C1 segment of cervical spinal cord (tissue), 14 donors: ENCODE results near the gene IDUA.
A peak's percentile ranks its signal among the peaks of the same experiment; 100 is the strongest.

Experiments used
- DNase-seq, 14 donors: peaks; one replicate each; lab custom pipeline; 2025; lab: John Stamatoyannopoulos, UW

IDUA gene

DNA sequence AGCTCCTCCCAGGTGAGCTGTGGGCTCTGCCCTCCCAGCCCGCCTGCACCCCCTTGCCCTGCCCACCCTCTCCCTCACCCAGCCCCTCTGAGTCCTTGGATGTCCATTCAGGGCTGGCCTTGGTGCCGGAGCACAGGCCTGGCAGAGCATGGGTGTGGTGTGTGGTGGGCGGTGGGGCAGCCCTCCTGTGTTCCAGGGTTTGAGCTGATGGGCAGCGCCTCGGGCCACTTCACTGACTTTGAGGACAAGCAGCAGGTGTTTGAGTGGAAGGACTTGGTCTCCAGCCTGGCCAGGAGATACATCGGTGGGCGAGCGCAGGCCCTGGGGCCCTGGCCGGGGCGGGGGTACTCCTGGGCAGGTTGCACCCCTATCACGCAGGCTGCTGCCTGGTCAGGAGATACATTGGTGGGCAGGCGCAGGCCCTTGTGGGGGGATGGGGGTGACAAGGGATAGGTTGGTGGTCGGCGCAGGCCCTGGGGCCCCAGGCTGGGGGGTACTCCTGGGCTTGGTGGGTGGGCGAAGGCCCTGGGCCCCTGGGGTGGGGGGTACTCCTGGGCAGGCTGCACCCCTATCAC is 13.9 kb downstream of the IDUA start:
- no peak for DNase-seq

DNA sequence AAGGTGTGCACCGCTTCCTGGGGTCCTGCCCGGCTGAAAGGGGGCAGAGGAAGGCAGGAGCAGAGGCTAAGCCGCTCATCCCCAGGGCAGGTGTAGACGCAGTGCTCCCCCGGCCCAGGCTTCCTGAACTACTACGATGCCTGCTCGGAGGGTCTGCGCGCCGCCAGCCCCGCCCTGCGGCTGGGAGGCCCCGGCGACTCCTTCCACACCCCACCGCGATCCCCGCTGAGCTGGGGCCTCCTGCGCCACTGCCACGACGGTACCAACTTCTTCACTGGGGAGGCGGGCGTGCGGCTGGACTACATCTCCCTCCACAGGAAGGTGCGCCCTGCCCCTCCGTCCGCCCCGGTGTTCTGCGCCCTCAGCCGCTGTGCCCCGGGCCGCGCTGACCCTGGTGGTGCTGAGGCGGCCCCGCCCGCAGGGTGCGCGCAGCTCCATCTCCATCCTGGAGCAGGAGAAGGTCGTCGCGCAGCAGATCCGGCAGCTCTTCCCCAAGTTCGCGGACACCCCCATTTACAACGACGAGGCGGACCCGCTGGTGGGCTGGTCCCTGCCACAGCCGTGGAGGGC is 14.8 kb downstream of the IDUA start:
- no peak for DNase-seq

DNA sequence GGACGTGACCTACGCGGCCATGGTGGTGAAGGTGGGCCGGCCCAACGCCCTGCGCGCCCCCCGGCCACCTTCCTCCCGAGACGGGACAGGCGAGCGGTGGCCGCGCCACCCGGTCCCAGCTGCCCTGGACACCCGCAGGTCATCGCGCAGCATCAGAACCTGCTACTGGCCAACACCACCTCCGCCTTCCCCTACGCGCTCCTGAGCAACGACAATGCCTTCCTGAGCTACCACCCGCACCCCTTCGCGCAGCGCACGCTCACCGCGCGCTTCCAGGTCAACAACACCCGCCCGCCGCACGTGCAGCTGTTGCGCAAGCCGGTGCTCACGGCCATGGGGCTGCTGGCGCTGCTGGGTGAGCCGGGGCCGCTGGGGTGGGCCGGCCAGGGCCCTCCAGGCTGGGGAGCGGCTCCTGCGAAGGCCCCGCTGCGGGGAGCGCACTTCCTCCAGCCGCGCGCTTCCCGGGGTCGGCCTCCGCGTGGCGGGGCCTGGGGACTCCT is 15.3 kb downstream of the IDUA start:
- DNase-seq = no peak

DNA sequence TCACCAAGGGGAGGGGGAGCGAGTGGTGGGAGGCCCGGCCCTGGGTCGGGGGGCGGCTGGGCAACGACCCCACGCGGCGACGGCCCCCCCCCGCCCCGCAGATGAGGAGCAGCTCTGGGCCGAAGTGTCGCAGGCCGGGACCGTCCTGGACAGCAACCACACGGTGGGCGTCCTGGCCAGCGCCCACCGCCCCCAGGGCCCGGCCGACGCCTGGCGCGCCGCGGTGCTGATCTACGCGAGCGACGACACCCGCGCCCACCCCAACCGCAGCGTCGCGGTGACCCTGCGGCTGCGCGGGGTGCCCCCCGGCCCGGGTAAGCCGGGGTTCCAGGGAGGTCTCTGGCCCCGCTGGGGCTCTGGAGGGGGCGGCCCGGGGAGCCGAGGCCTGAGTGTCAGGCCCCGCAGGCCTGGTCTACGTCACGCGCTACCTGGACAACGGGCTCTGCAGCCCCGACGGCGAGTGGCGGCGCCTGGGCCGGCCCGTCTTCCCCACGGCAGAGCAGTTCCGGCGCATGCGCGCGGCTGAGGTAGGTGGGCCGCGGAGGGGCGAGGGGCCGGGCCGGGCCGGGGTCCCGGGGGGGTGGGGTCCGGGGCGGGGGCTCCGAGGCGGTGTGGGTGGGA is 15.9 kb downstream of the IDUA start:
- no peak for DNase-seq

DNA sequence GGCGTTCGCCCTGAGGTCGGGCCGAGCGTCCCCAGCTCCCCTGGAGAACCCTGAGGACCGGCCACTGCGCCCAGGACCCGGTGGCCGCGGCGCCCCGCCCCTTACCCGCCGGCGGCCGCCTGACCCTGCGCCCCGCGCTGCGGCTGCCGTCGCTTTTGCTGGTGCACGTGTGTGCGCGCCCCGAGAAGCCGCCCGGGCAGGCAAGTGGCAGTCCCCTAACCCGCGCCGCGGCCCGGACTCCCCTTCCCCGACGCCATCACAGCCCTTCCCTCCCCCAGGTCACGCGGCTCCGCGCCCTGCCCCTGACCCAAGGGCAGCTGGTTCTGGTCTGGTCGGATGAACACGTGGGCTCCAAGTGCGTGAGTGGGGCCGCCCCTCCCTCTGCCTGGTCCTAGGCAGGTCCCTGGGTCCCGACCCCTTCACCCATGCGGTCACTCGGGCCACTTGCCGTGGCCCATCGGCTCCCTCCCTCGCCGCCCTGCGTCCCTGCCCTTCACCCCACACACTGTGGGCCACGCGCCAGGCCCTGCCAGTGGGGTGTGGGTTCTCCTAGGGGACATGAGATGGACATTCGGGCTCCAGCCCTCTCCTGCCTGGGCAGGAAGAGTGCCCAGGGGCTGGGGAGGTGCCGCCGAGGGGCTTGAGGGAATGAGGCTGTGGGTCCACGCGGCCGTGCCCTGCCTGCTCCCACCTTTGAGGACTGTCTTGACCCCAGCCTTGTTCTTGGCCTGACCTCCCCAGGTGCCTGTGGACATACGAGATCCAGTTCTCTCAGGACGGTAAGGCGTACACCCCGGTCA is 16.6 kb downstream of the IDUA start:
- DNase-seq = no peak

DNA sequence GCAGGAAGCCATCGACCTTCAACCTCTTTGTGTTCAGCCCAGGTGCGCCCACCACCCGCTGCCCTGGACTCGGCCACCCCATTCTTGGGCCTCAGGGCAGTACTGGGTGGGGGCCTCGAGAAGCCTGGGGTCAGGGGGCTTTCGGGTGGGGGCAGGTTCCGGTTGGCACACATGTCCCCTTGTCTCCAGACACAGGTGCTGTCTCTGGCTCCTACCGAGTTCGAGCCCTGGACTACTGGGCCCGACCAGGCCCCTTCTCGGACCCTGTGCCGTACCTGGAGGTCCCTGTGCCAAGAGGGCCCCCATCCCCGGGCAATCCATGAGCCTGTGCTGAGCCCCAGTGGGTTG is 17.2 kb downstream of the IDUA start:
- no peak for DNase-seq

DNA sequence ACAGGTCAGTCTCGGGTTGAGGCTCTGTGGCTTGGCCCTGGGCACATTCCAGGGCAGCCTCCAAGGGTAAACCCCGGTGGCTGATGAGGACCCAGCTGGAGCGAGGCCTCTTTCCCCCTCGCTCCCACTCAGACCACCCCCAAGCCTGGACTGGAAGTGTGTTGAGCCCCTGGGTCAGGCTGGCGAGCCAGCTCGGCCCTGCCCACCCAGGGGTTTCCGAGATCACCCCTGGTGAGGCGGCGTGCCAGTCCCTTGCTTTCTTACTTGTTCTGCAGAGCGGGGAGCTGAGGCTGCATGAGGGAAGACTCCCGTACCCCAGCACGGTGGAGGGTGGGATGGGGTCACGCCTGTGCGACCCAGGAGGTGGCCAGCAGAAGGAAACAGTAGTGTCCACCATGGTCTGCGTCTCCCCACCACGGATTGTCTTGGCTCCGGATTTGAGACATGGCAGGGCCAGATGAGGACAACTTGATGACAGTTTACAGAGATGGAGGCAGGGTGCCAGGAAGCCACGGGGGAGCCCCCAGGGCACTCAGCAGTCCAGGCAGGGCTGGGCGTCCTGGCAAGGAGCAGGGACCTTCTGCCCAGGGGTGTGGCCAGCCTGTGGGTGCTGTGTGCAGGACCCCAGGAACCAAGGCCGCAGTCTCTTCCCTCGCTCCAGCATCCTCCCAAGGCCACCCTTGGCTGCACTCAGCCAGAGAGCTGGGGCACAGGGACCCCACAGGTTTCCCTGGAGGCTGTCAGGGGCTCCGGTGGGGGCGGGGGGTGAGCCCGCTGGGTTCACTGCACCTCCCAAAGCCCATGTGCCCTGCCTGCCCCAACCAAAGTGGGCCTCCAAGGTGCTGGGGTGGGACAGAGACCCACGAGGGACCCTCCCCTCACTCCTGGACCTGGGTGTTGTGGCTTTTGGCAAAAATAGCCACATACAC is 18.0 kb downstream of the IDUA start:
- DNase-seq = no peak

DNA sequence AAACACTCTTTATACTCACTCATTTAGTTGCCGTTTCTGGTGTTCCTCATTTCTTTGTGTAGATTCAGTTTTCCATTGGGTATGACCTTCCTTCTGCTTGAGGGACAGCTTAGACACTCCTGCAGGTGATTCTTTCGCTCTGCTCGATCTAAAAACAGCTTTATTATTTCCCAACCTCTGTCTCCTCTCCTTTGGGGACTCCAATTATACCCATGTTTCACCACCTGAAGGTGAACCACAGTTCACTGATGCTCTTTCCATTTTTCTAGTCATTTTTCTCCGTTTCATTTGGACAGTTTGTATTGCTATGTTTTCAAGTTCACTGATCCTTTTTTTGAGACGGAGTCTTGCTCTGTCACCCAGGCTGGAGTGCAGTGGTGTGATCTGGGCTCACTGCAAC is 20.0 kb downstream of the IDUA start:
- DNase-seq = no peak

DNA sequence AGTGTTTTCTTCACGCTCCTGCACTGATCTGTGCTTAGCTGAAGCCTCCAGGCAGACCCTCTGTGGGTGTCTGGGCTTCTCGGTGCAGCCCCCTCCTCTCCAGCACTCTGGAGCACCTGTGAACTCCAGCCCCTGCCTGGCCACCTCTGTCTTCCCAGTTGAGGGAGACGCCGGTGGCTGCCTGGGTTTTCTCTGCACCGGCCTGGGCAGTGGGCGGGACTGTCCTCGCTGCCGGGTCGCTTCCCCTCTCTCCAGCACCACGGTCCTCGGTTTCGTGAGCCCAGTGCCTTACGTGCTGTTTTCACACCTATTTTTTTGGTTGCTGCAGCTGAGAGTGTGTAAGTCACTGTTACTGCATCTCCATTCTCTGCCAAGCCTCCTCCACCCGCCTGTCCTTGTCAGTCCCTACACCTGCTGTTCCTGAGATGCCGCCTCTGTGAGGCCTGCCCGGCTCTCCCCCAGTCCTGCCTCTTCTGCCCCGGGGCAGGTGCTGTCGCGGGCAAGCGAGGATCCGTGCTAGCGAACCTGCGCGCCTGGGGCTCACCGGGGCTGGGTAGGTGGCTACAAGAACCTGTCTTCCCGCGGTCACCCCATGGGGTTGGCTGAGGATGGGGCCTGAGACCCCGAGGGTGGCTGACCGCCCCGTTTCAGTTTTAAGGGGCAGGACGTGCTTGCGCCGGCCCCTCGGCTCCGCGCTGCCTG is 22.1 kb downstream of the IDUA start:
- peak in 2 of 14 donors; percentile 42 to 50 for DNase-seq

DNA sequence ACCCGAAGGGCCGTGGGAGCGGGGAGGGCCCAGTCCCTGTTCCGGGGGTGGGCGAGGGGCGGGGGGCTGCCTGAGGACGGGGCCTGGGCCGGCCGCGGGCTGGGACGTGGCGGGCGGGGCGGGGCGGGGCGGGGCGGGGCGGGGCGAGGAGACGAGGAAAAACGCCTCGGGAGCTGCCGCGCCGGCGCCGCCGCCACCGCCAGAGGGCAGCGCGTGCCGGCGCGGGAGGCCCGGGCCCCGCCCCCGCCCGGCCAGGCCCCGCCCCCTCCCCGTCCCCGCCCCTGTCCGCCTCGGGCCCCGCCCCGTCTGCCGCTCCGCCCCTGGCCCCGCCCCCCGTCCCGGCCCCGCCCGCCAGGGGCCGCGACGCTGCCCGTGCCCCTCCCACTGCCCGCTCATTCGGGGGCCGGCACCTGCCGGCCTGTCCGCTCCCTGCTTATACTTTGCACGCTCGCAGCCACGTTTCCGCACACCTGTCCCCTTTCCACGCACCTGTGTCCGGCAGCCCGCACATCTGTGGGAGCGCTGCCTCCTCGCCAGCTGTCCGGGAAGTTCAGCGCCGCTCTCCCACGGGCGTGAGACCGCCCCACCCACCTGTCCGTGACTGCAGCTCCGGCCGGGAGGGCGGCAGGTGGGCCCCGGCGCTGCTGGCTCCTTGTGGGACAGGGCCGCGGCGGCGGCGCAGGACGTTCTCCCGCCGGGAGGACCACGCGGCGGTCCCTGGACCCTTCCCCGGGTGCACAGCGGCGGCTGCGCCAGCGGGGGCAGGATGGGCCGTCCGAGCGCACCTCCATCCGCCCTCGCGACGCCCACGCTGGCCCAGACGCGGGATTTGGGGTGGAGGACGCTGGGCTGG is 22.9 kb downstream of the IDUA start:
- peak in 12 of 14 donors; percentile 17 to 86 (median 50) for DNase-seq

DNA sequence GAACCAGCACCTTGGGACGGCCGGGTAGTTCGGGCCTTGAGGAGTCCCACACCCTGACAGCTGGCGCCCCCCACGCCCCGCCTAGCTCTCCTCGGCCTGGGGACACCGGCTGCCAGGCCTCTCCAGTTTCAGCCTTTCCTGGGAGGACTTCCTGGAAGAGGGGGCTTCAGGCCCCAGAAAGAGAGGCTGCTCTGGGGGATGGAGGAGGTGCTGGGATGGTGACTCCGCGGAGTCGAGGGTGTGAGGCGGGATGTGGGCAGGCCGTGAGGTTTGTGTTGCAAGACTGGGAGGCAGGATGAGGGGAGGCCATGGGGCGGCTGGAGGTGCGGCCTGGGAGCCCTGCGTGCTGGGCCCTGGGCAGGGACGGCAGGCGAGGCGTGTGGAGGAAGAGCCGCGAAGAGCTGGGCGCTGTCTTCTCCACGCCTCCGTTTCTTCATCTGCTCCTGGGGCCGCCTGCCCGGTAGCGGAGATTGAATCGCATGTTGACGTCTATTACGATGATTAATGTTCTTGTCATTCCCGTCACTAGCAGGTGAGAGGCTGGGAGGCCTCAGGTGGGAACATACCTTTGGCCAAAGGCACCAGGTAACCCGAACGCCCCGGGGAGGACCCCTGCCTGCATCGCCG is 23.7 kb downstream of the IDUA start:
- DNase-seq = no peak

DNA sequence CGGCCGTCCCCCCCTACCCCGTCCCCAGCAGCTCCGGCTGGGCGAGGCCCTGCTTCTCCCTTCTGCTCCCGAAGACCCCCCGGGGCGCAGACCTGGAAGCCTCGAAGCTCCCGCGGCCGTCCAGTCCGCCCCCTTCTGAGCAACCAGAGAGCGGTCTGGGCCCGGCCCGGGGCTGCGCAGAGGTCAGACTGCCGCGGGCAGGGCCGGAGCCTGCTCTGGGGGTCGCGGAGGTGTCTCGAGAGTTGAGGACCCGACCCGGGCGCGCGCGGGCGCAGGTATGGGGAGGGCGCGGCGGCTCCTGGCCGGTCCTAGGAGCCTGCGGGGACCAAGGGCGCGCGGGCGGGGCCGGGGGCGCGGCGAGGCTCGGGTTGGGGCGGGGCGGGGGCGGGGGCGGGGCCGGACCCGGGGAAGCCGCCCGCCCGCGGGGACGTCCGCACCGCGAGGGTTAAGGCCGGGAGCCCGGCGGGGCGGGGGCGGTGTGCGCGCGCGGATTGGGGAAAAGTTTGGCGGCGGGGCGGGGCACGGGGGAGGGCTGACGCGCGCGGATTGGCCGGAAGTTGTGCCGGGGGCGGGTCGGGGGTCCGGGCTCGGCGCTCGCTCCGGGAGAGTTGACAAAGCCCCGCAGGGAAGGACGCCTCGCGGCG is 24.3 kb downstream of the IDUA start, which contains the start of gene FGFRL1:
Gene FGFRL1, plus strand, starts transcription at position 605 of the 644 bp plus-strand sequence. CDS start 860 bp downstream, outside the sequence.
- DNase-seq = peak in 12 of 14 donors; percentile 11 to 88 (median 58)

DNA sequence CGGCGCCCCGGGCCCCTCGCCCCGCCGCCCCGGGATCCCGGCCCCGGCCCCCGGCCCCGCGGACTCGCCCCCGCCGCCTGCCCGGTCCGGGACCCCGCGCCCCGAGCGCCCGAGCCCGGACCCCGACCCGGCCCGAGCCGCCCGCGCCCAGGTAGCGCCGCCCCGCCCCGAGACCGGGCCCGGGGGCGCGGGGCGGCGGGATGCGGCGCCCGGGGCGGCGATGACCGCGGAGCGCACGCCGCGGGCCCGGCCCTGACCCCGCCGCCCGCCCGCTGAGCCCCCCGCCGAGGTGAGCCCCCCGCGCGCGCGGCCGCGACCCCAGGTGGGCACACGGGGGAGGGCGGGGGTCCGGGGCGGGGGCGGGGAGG is 24.8 kb downstream of the IDUA start:
- no peak for DNase-seq

DNA sequence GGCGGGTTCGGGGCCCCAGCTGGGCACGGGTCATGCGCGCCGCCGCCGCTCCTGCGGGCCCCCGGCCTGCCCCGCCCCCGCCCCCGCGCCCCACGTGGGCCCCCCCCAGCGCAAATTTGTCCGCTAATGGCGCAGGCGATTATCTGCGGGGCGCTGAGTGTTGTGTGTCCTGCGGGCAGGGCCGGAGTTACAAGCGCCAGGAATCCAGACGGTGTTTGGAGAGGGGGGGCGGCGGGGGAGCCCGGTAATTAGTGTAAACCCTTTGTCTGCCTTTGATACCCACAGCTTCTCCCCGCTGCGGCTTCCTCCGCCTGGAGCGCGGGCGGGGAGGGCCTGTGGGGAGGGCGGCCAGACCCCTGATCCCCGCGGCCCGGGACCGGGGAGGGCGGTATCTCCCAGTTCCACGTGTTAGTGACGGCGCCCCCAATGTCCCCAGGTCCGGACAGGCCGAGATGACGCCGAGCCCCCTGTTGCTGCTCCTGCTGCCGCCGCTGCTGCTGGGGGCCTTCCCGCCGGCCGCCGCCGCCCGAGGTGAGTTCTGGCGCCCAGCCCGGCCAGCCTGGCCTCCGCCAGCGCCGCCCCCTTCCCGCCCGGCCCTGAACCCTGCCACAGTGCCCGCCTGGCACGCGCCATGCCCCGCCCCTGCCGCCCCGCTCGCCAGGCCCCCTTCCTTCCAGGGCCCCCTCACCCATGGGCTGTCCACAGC is 25.3 kb downstream of the IDUA start:
- no peak for DNase-seq

DNA sequence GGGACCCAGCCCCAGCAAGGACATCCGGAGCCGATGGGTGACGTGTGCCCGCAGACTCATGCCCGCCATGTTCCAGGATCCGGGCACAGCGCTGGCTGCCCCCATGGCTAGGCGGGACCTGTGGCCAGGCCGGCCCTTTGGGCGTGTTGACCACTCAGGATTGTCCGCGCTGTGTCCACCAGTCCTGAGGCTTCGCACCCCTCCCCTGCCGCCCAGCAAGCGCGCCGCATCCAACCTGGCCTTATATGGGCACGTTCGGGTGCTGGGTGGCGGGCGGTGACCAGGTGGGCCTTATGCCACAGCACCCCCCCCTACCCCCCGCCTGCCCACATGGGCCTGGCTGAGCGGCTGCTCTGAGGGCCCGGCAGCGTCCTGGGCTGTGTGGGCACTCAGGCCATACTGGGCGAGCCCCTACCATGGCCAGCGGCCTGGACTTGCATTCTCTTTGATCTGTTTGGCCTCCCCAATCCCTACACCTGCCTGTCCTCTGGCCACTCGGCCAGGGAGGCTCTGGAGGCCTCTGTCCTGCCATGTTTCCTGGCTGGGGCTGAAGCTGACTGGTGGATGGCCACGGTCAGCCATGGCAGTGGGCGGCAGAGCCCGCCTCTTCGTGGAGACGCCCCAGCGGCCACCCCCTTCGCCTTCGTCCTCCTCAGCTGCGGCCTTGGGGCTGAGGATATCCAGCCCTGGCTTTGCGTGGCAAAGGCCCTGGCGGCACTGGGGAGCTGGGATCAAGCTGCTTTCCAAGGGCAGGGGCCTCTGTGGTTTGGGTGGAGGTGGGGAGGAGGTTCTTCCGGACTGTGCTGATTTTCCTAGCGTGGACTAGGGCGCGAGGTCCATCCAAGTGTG is 26.6 kb downstream of the IDUA start:
- DNase-seq = no peak

DNA sequence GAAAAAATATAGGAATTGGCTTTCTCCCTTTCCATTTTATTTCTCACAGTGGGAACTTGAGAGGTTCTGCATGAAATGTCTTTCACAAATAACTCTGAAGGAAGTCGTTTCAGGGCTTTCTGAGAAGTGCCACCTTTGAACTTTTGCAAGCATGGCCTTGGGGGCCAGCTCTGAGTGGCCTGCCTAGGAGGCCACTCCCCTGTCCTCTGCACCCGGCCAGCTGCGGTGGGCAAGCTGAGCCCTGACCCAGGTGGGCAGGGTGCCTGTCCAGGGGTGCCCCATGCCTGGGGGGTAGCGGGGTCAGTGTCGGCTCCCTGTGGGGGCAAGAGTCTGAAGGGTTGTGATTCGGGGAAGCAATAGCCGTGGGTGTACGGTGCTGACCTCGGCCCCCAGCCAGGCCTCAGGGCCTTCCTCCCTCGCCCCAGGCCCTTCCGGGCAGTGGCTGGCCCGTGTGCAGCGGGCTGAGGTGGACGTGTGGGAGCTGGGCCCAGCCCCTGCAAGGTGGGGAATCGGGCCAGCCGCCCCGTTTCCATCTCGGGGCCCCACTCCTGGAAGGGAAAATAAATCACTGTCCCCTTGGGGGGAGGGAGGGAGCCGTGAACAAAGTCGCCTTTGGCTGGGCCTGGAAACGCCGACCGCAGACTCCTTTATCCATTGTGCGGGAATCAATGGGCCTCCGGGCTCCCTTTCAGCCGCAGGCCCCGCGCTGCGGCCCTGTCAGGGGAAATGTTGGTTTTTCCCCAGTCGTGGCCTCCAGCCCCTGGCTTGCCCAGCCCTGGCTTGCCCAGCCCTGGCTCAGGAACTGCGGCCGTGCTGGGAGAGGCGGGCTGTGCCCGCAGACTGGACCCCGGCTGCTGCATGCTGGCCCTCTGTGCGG is 27.7 kb downstream of the IDUA start:
- DNase-seq = peak in 13 of 14 donors; percentile 36 to 88 (median 78)
